A375 (cell line): ENCODE measurements around the gene RAD51B. TPM values are rescaled to one million over a fixed set of nuclear protein-coding genes. Genes with fewer than 3 reads are reported as not detected.

Source experiments
- small RNA-seq: library from RNA; depleted of rRNA; stranded (forward); fragments of <200 nt; gene quantifications from one replicate; pipeline ENCODE3, GENCODE V24; 2014
- total RNA-seq: library from RNA; depleted of rRNA; stranded (reverse); fragments of >200 nt; shearing (Covaris generic); gene quantifications from 2 replicates; pipeline ENCODE4 v1.2.3, GENCODE V29; 2014; rRNA removed

Gene RAD51B
- 6.5 and 10.7 TPM in 2 replicates for total RNA-seq

DNA sequence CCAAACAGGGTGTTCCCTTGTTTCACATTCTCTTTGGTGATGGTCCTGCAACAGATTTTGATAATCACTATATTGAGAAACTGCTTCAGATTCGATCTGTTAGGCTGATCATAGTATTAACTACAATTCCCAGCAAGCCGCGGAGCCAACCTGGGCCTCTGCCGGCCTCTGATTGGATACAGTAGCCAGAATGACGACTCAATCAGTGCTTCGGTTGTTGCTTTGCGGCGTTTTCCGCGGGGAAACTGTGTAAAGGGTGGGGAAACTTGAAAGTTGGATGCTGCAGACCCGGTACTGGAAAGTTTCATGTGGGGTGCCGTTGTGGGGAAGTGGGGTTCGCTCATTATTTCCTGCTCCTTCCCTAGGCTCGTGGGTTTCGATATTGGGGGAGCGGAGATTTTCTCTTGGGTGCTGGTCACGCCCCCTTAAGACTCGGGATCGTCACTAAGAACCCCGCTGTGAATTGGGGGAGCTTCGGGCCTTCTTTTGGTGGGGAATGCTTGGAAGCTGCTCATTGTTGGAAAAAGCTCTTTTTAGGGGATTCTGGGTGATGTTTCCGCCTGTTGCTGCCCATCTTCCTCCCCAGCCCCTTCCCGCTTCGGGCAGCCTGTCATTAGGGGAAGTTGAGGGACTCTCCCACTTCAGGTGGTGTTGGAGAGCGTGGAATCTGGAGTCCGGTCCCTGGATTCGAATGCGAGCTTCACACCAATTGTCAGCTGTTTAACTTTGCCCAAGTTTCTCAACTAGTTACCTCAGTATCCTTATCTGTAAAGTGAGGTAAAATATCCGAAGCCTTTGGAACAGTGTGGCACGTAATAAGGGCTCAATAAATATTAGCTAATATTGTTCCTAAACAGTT is at the start of gene RAD51B:
Gene RAD51B, plus strand, starts transcription at position 217 of the 859 bp plus-strand sequence.

GRCh38 chr14:67816326-67817002 is 3.1 kb upstream of the RAD51B start, which contains the start of gene ZFYVE26:
Gene ZFYVE26 (minus strand): TSS chr14:67816590. CDS start chr14:67815963, 627 bp downstream.

Small RNAs within 50 kb of the gene (small RNA-seq; reads per million reads assigned to genes)
- gene RN7SL108P (not detected), gene RN7SL706P (not detected), gene RNU6-921P (not detected)

Other genes starting within 250 kb of the RAD51B start
- 15.8 and 30.7 TPM in 2 replicates for gene PIGH, start 219.5 kb upstream of the RAD51B start, total RNA-seq
- gene ARG2, start 199.9 kb upstream of the RAD51B start, total RNA-seq, result 9.1 and 10.6 TPM in 2 replicates
- 33.8 and 42.4 TPM in 2 replicates for gene VTI1B, start 145.1 kb upstream of the RAD51B start, total RNA-seq
- gene RDH11, start 124.0 kb upstream of the RAD51B start, total RNA-seq, result 56.8 and 60.1 TPM in 2 replicates
- gene RDH12, start 117.9 kb upstream of the RAD51B start, total RNA-seq, result not detected in 2 replicates
- gene ZFYVE26, start 3.2 kb upstream of the RAD51B start, total RNA-seq, result 11.7 and 17.3 TPM in 2 replicates